Breast epithelium (tissue), 4 donors: ENCODE data around the gene SERPINB8. TPM values are rescaled to one million over a fixed set of nuclear protein-coding genes. Genes with fewer than 3 reads are reported as not detected.
"Not testable (repeated sequence)": the region's sequence is repeated elsewhere in the genome, so short reads cannot be mapped to it uniquely, and the experiment has no call there.

Experiments used
- DNase-seq, 2 donors: peaks; one replicate each; pipeline ENCODE4 v3.0.0-alpha.2; 2019; ENCODE audit warnings: low spot score in 2 of 2
- H3K27ac ChIP-seq, 2 donors: fragments of 200-600 bp; sonication (generic) in 1 of 2; one replicate each; pipeline ENCODE4 v1.5.1; 2016 to 2019; ENCODE audit warnings: mild to moderate bottlenecking in 1 of 2
- H3K27me3 ChIP-seq, 2 donors: fragments of 200-600 bp; sonication (generic) in 1 of 2; one replicate each; pipeline versions ENCODE4 v1.5.1 to v1.6.0; 2017 to 2019; ENCODE audit warnings: control low read depth in 1 of 2, mild to moderate bottlenecking in 1 of 2
- H3K36me3 ChIP-seq: fragments of 200-600 bp; one replicate; pipeline ENCODE4 v1.5.1; 2019
- H3K4me1 ChIP-seq, 2 donors: fragments of 200-600 bp; sonication (generic); one replicate each; pipeline ENCODE4 v1.5.1; 2016 to 2019; ENCODE audit warnings: control low read depth in 1 of 2
- H3K4me3 ChIP-seq, 3 donors: fragments of 200-600 bp; sonication (generic); 1 replicate in 2 of 3; 2 replicates in 1 of 3; pipeline ENCODE4 v1.5.1; 2016 to 2019; ENCODE audit warnings: mild to moderate bottlenecking in 3 of 3, moderate library complexity in 2 of 3
- H3K9me3 ChIP-seq, 2 donors: fragments of 200-600 bp; sonication (generic) in 1 of 2; one replicate each; pipeline ENCODE4 v1.5.1; 2016 to 2019; ENCODE audit warnings: control low read depth in 1 of 2
- CTCF ChIP-seq, 3 donors: fragments of 450-650 bp; IDR thresholded peaks; one replicate each; pipeline ENCODE4 v1.5.1; 2016 to 2017; ENCODE audit warnings: antibody characterized with exemption in 3 of 3, mild to moderate bottlenecking in 3 of 3, moderate library complexity in 3 of 3
- POLR2A ChIP-seq: fragments of 450-650 bp; IDR thresholded peaks from one replicate; pipeline ENCODE4 v1.6.1; 2016; ENCODE audit warnings: antibody characterized with exemption, mild to moderate bottlenecking, moderate library complexity
- POLR2AphosphoS5 ChIP-seq, 3 donors: sonication (generic); formaldehyde crosslinking; IDR thresholded peaks; one replicate each; pipeline ENCODE4 v1.6.1; 2017; ENCODE audit warnings: antibody characterized with exemption in 3 of 3
- intact Hi-C: fragments of 100-400 bp; cut with DNase I; formaldehyde crosslinking; loops from one replicate; pipeline ENCODE4 v1.15.1; 2023; ENCODE audit warnings: low total_unique reads
- total RNA-seq, 3 donors: library from RNA; depleted of rRNA; stranded (reverse); fragments of >200 nt; gene quantifications; one replicate each; pipeline ENCODE4 v1.1.0, GENCODE V29; 2016

Gene SERPINB8
- 10 to 100 TPM; 13.1 to 16.0 (median 13.5) TPM for total RNA-seq

GRCh38 chr18:63969942-63970808, at the start of gene SERPINB8:
Gene SERPINB8, plus strand, starts transcription at chr18:63970081. Its CDS starts 8,228 bp downstream, at chr18:63978309.
- peak; percentile 74 for TF ChIP-seq POLR2A
- peak; percentile 73 to 92 (median 79) for TF ChIP-seq POLR2AphosphoS5 (IDR thresholded peaks at IDR 0.05)
- no peak for TF ChIP-seq CTCF (IDR thresholded peaks at IDR 0.05)
- H3K4me3 ChIP-seq = peak within 1 kb of the TSS; percentile 85 to 93 (median 88)
- peak within 1 kb of the TSS; percentile 99 for H3K27ac ChIP-seq
- DNase-seq = peak; percentile 94 to 95
- H3K9me3 ChIP-seq = no peaks in the 10 kb centered on the region
- H3K27me3 ChIP-seq = no peaks in the 10 kb centered on the region
- H3K4me1 ChIP-seq = peaks cover 0 to 7% of the 10 kb centered on the region in 2 donors
- H3K36me3 ChIP-seq = no peaks in the 10 kb centered on the region
- intact Hi-C loops = no loop called here

- no peaks in the 10 kb centered on the region for H3K27me3 ChIP-seq
- H3K27ac ChIP-seq = no peak overlapping the region
- H3K9me3 ChIP-seq = no peaks in the 10 kb centered on the region
- no peak for TF ChIP-seq POLR2A
- no peak for TF ChIP-seq CTCF (IDR thresholded peaks at IDR 0.05)
- TF ChIP-seq POLR2AphosphoS5 (IDR thresholded peaks at IDR 0.05) = no peak
- H3K36me3 ChIP-seq = no peaks in the 10 kb centered on the region
- no peaks in the 10 kb centered on the region for H3K4me1 ChIP-seq
- no peak overlapping the region for H3K4me3 ChIP-seq
- DNase-seq = no peak
- intact Hi-C loops = no loop called here
Observed at GRCh38 chr18:63922049-63922448, 47.8 kb upstream of the SERPINB8 start.

GRCh38 chr18:63924551-63924950, 45.3 kb upstream of the SERPINB8 start:
- intact Hi-C loops = no loop called here
- H3K4me3 ChIP-seq = no peak overlapping the region
- no peak for DNase-seq
- H3K9me3 ChIP-seq = no peaks in the 10 kb centered on the region
- H3K27ac ChIP-seq = no peak overlapping the region
- no peaks in the 10 kb centered on the region for H3K27me3 ChIP-seq
- H3K4me1 ChIP-seq = no peaks in the 10 kb centered on the region
- H3K36me3 ChIP-seq = no peaks in the 10 kb centered on the region
- TF ChIP-seq POLR2AphosphoS5 (IDR thresholded peaks at IDR 0.05) (no peak), POLR2A (no peak), CTCF (IDR thresholded peaks at IDR 0.05) (no peak)

GRCh38 chr18:63928331-63928730, 41.5 kb upstream of the SERPINB8 start:
- H3K27me3 ChIP-seq = no peaks in the 10 kb centered on the region
- H3K36me3 ChIP-seq = no peaks in the 10 kb centered on the region
- no peak for DNase-seq
- no peak overlapping the region for H3K4me3 ChIP-seq
- no peaks in the 10 kb centered on the region for H3K4me1 ChIP-seq
- no peaks in the 10 kb centered on the region for H3K9me3 ChIP-seq
- H3K27ac ChIP-seq = no peak overlapping the region
- intact Hi-C loops = no loop called here
- TF ChIP-seq POLR2A = no peak
- no peak for TF ChIP-seq CTCF (IDR thresholded peaks at IDR 0.05)
- no peak for TF ChIP-seq POLR2AphosphoS5 (IDR thresholded peaks at IDR 0.05)

GRCh38 chr18:63929369-63929768, 40.5 kb upstream of the SERPINB8 start:
- H3K4me1 ChIP-seq, H3K36me3 ChIP-seq, H3K27ac ChIP-seq, DNase-seq, H3K27me3 ChIP-seq, H3K9me3 ChIP-seq, H3K4me3 ChIP-seq, intact Hi-C loops: not testable (repeated sequence)
